ENCODE data around the gene MOBP. TPM values are rescaled to one million over a fixed set of nuclear protein-coding genes. Genes with fewer than 3 reads are reported as not detected.

Gene MOBP
- total and polyA plus RNA-seq, 7 donors: 0.01 to 0.09 TPM; not detected in 5

DNA sequence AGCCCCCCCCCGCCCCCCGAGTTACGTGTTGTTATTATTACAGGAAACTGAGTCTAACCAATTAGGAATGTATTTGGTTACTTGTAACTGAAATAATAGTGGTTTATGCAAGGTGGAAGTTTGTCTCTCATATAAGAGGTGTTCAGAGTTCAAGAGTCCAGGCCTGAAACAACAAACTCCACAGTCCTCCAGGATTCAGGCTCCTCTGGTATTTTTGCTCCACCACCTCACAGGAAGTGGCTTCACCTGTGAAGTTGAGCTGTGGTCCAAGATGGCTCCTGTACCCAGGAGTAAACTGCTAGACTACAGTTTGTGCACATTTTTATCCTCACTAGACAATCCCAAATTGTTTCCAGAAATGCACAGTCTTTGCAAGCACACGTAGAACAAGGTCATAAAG is 27.3 kb downstream of the MOBP start:
- WGBS, 3 donors: 44 to 72% (median 60%) methylated on average over 4 of the region's 4 CpGs

DNA sequence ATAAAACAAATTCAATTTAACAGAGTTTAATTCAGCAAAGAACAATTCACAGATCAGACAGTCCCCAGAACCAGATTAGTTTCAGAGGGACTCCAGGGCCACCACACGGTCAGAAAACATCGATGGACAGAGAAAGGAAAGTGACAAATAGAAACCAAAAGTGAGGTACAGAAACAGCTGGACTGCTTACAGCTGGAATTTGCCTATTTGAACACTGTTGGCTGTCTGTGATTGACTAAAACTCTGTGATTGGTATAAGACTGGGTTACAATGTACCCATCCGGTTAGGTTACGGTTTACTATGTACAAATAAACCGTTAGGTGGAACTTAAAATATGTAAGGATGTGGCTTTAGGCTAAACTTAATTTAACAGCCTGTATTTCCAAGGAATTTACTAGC is 30.3 kb downstream of the MOBP start:
- ATAC-seq: no peak
- Histone ChIP-seq H3K36me3 (ENCODE audit: insufficient read depth in 1 of 2, low read depth in 1 of 2) (no peaks in the 10 kb centered on the region), H3K9me3 (no peaks in the 10 kb centered on the region), H3K4me1 (no peaks in the 10 kb centered on the region), H3K27me3 (ENCODE audit: insufficient read depth in 3 of 3, low read length in 2 of 3) (peaks cover 0 to 29% (median 5%) of the 10 kb centered on the region in 3 donors), H3K27ac (no peak overlapping the region), H3K4me3 (no peak overlapping the region)
- WGBS, 3 donors: 52 to 64% (median 61%) methylated on average over 5 of the region's 5 CpGs
- no peak for DNase-seq
- intact Hi-C loops (cut with DNase I): loop anchor here (2.0 kb wide), 1 partner anchor 51 kb away; no protein-coding TSS in a partner anchor
- TF ChIP-seq, protein P1, sequence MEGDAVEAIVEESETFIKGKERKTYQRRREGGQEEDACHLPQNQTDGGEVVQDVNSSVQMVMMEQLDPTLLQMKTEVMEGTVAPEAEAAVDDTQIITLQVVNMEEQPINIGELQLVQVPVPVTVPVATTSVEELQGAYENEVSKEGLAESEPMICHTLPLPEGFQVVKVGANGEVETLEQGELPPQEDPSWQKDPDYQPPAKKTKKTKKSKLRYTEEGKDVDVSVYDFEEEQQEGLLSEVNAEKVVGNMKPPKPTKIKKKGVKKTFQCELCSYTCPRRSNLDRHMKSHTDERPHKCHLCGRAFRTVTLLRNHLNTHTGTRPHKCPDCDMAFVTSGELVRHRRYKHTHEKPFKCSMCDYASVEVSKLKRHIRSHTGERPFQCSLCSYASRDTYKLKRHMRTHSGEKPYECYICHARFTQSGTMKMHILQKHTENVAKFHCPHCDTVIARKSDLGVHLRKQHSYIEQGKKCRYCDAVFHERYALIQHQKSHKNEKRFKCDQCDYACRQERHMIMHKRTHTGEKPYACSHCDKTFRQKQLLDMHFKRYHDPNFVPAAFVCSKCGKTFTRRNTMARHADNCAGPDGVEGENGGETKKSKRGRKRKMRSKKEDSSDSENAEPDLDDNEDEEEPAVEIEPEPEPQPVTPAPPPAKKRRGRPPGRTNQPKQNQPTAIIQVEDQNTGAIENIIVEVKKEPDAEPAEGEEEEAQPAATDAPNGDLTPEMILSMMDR (IDR thresholded peaks at IDR 0.05): no peak

More for the DNA sequence above, 27.3 kb downstream of the MOBP start:
- H3K27ac ChIP-seq: no peak overlapping the region
- no peaks in the 10 kb centered on the region for H3K9me3 ChIP-seq
- H3K27me3 ChIP-seq (ENCODE audit: insufficient read depth in 3 of 3, low read length in 2 of 3): peaks cover 0 to 9% (median 0%) of the 10 kb centered on the region in 3 donors
- H3K4me3 ChIP-seq: no peak overlapping the region
- DNase-seq (no peak), ATAC-seq (no peak)
- TF ChIP-seq, protein P1 (IDR thresholded peaks at IDR 0.05): no peak
- intact Hi-C loops (cut with DNase I): no loop called here
- no peaks in the 10 kb centered on the region for H3K36me3 ChIP-seq (ENCODE audit: insufficient read depth in 1 of 2, low read depth in 1 of 2)
- no peaks in the 10 kb centered on the region for H3K4me1 ChIP-seq

GRCh38 chr3:39499651-39500273 is 32.3 kb downstream of the MOBP start:
- Histone ChIP-seq H3K9me3 (no peaks in the 10 kb centered on the region), H3K4me1 (no peaks in the 10 kb centered on the region), H3K27me3 (ENCODE audit: insufficient read depth in 3 of 3, low read length in 2 of 3) (peaks cover 0 to 41% (median 5%) of the 10 kb centered on the region in 3 donors), H3K36me3 (ENCODE audit: insufficient read depth in 1 of 2, low read depth in 1 of 2) (no peaks in the 10 kb centered on the region), H3K4me3 (no peak overlapping the region), H3K27ac (no peak overlapping the region)
- ATAC-seq (no peak), DNase-seq (no peak)
- 52 to 66% (median 57%) methylated on average over 2 of the region's 2 CpGs for WGBS, 3 donors
- TF ChIP-seq, protein P1 (IDR thresholded peaks at IDR 0.05): no peak
- intact Hi-C loops (cut with DNase I): loop anchor here (2.0 kb wide), 1 partner anchor 53 kb away; no protein-coding TSS in a partner anchor

GRCh38 chr3:39501059-39501458 is 33.6 kb downstream of the MOBP start:
- H3K4me3 ChIP-seq: no peak overlapping the region
- ATAC-seq (no peak), DNase-seq (no peak)
- 69 to 78% (median 73%) methylated on average over 3 of the region's 3 CpGs for WGBS, 3 donors
- peaks cover 0 to 41% (median 5%) of the 10 kb centered on the region in 3 donors for H3K27me3 ChIP-seq (ENCODE audit: insufficient read depth in 3 of 3, low read length in 2 of 3)
- TF ChIP-seq, protein P1 (IDR thresholded peaks at IDR 0.05): no peak
- no peaks in the 10 kb centered on the region for H3K4me1 ChIP-seq
- no peaks in the 10 kb centered on the region for H3K9me3 ChIP-seq
- intact Hi-C loops (cut with DNase I): no loop called here
- H3K27ac ChIP-seq: no peak overlapping the region
- no peaks in the 10 kb centered on the region for H3K36me3 ChIP-seq (ENCODE audit: insufficient read depth in 1 of 2, low read depth in 1 of 2)
